Progenitor cell of endocrine pancreas (in vitro differentiated cells): ENCODE results near the gene NR5A1. TPM values are rescaled to one million over a fixed set of nuclear protein-coding genes. Genes with fewer than 3 reads are reported as not detected.

Source experiments
- DNase-seq: peaks from one replicate; pipeline ENCODE4 v3.0.0; 2021; ENCODE audit warnings: low spot score; ENCODE audit not compliant: unreplicated experiment
- H3K27ac Mint-ChIP-seq: 2 replicates; pipeline ENCODE4 v1.8.0; 2021; ENCODE audit warnings: mild to moderate bottlenecking, moderate library complexity, mixed read lengths
- H3K27me3 Mint-ChIP-seq: 2 replicates; pipeline ENCODE4 v1.8.0; 2021; ENCODE audit warnings: mixed read lengths
- H3K36me3 Mint-ChIP-seq: 2 replicates; pipeline ENCODE4 v1.8.0; 2022; ENCODE audit warnings: mixed read lengths; ENCODE audit not compliant: insufficient read depth
- H3K4me1 Mint-ChIP-seq: 2 replicates; pipeline ENCODE4 v1.8.0; 2021; ENCODE audit warnings: low read depth, mixed read lengths
- H3K4me3 Mint-ChIP-seq: 2 replicates; pipeline ENCODE4 v1.8.0; 2021; ENCODE audit warnings: low read depth, mild to moderate bottlenecking, moderate library complexity, mixed read lengths
- H3K9me3 Mint-ChIP-seq: 2 replicates; pipeline ENCODE4 v1.8.0; 2021; ENCODE audit warnings: low read depth, mixed read lengths
- CTCF ChIP-seq: fragments of 200-600 bp; sonication (generic); IDR thresholded peaks from one replicate; pipeline ENCODE4 v1.5.0; 2021; ENCODE audit warnings: antibody characterized with exemption, mild to moderate bottlenecking; ENCODE audit not compliant: unreplicated experiment
- total RNA-seq: library from RNA; stranded (reverse); gene quantifications from 2 replicates; pipeline ENCODE4 v1.2.1, GENCODE V29; 2021

The NR5A1 gene
- total RNA-seq, 1 donor from 2014 or later, result 0.36 TPM

GRCh38 chr9:124473310-124473709 is 33.9 kb downstream of the NR5A1 start:
- H3K27me3 Mint-ChIP-seq, result peaks cover 16% of the 10 kb centered on the region
- no peak for TF ChIP-seq CTCF
- no peak for DNase-seq
- no peak overlapping the region for H3K27ac Mint-ChIP-seq
- H3K4me3 Mint-ChIP-seq, result no peak overlapping the region
- H3K4me1 Mint-ChIP-seq, result peaks cover under 1% of the 10 kb centered on the region
- no peaks in the 10 kb centered on the region for H3K9me3 Mint-ChIP-seq
- no peaks in the 10 kb centered on the region for H3K36me3 Mint-ChIP-seq

GRCh38 chr9:124472770-124473169 is 34.4 kb downstream of the NR5A1 start:
- no peak overlapping the region for H3K4me3 Mint-ChIP-seq
- no peak overlapping the region for H3K27ac Mint-ChIP-seq
- no peaks in the 10 kb centered on the region for H3K36me3 Mint-ChIP-seq
- peaks cover 14% of the 10 kb centered on the region for H3K27me3 Mint-ChIP-seq
- DNase-seq, result no peak
- no peaks in the 10 kb centered on the region for H3K4me1 Mint-ChIP-seq
- no peak for TF ChIP-seq CTCF
- H3K9me3 Mint-ChIP-seq, result no peaks in the 10 kb centered on the region

GRCh38 chr9:124471761-124472160 is 35.4 kb downstream of the NR5A1 start:
- Mint-ChIP-seq H3K4me3 (no peak overlapping the region), H3K9me3 (no peaks in the 10 kb centered on the region), H3K27ac (peak overlapping the region; percentile 62), H3K4me1 (no peaks in the 10 kb centered on the region), H3K27me3 (peaks cover 14% of the 10 kb centered on the region), H3K36me3 (no peaks in the 10 kb centered on the region)
- TF ChIP-seq CTCF, result no peak
- DNase-seq, result no peak

- Mint-ChIP-seq H3K27ac (no peak overlapping the region), H3K4me1 (no peaks in the 10 kb centered on the region), H3K9me3 (no peaks in the 10 kb centered on the region), H3K36me3 (no peaks in the 10 kb centered on the region), H3K4me3 (no peak overlapping the region), H3K27me3 (peaks cover 11% of the 10 kb centered on the region)
- no peak for DNase-seq
- no peak for TF ChIP-seq CTCF
Measured at GRCh38 chr9:124470726-124471125, 36.5 kb downstream of the NR5A1 start.

- no peak for DNase-seq
- no peaks in the 10 kb centered on the region for H3K9me3 Mint-ChIP-seq
- H3K4me1 Mint-ChIP-seq, result no peaks in the 10 kb centered on the region
- H3K27me3 Mint-ChIP-seq, result peaks cover 14% of the 10 kb centered on the region
- no peaks in the 10 kb centered on the region for H3K36me3 Mint-ChIP-seq
- H3K4me3 Mint-ChIP-seq, result no peak overlapping the region
- H3K27ac Mint-ChIP-seq, result no peak overlapping the region
- TF ChIP-seq CTCF, result no peak
Measured at GRCh38 chr9:124470306-124470705, 36.9 kb downstream of the NR5A1 start.
